ENCODE data around the gene KIRREL1. TPM values are rescaled to one million over a fixed set of nuclear protein-coding genes. Genes with fewer than 3 reads are reported as not detected.

The KIRREL1 gene
- total RNA-seq, 1 donor from 2014 or later, result not detected

DNA sequence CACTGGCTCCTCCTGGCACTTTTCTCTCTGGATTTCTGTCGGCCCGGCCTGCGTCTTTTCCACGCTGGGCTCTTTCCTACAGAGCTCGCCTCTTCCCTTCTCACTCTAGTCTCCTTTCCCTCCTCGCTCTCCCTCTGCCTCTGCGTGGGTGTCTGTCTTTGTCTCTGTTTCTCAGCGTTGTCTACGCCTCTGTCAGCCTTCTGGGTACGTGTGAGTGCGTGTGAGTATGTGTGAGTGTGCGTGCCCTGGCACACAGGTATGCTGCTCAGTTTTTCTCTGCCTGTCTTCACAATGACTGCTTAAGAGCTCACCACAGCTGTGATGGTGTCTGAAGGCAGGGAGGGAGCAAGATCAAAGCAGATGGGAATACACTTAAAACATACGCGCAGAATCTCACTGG lies 77.7 kb downstream of the KIRREL1 start:
- Mint-ChIP-seq H3K27ac (no peak overlapping the region), H3K27me3 (peaks cover 5% of the 10 kb centered on the region), H3K4me3 (no peak overlapping the region), H3K36me3 (ENCODE audit: low read depth) (no peaks in the 10 kb centered on the region), H3K9me3 (no peaks in the 10 kb centered on the region), H3K4me1 (no peaks in the 10 kb centered on the region)
- ATAC-seq (ENCODE audit: low read depth), result no peak
- no peak for DNase-seq
- ChIA-PET CTCF (no interaction called here), POLR2A (no interaction called here)
- TF ChIP-seq, protein P1, sequence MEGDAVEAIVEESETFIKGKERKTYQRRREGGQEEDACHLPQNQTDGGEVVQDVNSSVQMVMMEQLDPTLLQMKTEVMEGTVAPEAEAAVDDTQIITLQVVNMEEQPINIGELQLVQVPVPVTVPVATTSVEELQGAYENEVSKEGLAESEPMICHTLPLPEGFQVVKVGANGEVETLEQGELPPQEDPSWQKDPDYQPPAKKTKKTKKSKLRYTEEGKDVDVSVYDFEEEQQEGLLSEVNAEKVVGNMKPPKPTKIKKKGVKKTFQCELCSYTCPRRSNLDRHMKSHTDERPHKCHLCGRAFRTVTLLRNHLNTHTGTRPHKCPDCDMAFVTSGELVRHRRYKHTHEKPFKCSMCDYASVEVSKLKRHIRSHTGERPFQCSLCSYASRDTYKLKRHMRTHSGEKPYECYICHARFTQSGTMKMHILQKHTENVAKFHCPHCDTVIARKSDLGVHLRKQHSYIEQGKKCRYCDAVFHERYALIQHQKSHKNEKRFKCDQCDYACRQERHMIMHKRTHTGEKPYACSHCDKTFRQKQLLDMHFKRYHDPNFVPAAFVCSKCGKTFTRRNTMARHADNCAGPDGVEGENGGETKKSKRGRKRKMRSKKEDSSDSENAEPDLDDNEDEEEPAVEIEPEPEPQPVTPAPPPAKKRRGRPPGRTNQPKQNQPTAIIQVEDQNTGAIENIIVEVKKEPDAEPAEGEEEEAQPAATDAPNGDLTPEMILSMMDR (IDR thresholded peaks at IDR 0.05), result no peak
- intact Hi-C loops (cut with micrococcal nuclease), result no loop called here

DNA sequence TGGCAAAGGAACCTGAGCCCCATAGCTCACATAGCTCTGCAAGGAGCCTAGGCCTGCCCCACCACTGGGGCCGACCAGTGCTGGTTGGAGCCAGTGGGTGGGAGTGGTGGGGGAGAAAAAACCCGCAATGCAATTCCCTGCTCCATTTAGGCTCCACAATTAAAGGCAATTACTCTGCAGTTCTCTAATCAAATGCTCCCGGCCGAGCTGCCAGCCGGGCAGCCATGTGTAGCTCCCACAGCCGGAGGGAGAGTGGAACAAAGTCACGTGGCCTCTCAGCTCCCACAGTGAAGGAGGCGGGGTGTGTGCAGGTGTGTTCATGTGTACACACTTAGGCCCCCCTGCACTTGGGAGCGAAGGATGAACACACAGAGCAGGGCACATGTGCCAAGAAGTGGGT lies 81.6 kb downstream of the KIRREL1 start:
- no peaks in the 10 kb centered on the region for H3K9me3 Mint-ChIP-seq
- POLR2A ChIA-PET, result no interaction called here

DNA sequence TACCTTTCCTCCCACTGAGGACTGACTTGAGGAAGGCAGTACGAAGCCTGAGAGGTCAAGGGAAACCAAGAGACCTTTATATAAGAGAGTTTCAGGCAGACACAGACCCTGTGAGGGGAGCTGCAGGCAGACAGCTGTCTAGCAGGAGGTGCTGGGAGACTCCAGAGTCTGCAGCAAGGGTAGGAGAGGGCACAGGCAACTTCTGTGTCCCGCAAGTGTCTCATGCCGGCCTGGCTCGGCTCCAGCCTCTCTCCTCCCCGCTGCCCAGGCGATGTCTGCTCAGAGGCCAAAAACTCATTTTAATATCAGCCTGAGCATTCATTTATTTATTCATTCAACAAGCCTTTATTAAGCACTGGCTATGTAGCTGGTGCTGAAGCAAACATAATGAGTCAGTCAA lies 83.0 kb downstream of the KIRREL1 start:
- intact Hi-C loops (cut with micrococcal nuclease), result no loop called here
- H3K36me3 Mint-ChIP-seq (ENCODE audit: low read depth), result no peaks in the 10 kb centered on the region
- H3K9me3 Mint-ChIP-seq, result no peaks in the 10 kb centered on the region
- DNase-seq (no peak), ATAC-seq (ENCODE audit: low read depth) (no peak)
- TF ChIP-seq, protein P1 (IDR thresholded peaks at IDR 0.05), result no peak
- H3K4me1 Mint-ChIP-seq, result peaks cover 5% of the 10 kb centered on the region
- POLR2A ChIA-PET, result no interaction called here
- no peak overlapping the region for H3K27ac Mint-ChIP-seq
- peaks cover 5% of the 10 kb centered on the region for H3K27me3 Mint-ChIP-seq
- H3K4me3 Mint-ChIP-seq, result no peak overlapping the region
- CTCF ChIA-PET, result no interaction called here

More for the DNA sequence above, 81.6 kb downstream of the KIRREL1 start:
- H3K4me1 Mint-ChIP-seq, result peaks cover 5% of the 10 kb centered on the region
- ATAC-seq (ENCODE audit: low read depth), result no peak
- no peak overlapping the region for H3K27ac Mint-ChIP-seq
- TF ChIP-seq, protein P1 (IDR thresholded peaks at IDR 0.05), result no peak
- DNase-seq, result no peak
- no peak overlapping the region for H3K4me3 Mint-ChIP-seq
- H3K36me3 Mint-ChIP-seq (ENCODE audit: low read depth), result no peaks in the 10 kb centered on the region
- CTCF ChIA-PET, result no interaction called here
- H3K27me3 Mint-ChIP-seq, result peaks cover 5% of the 10 kb centered on the region
- intact Hi-C loops (cut with micrococcal nuclease), result no loop called here

DNA sequence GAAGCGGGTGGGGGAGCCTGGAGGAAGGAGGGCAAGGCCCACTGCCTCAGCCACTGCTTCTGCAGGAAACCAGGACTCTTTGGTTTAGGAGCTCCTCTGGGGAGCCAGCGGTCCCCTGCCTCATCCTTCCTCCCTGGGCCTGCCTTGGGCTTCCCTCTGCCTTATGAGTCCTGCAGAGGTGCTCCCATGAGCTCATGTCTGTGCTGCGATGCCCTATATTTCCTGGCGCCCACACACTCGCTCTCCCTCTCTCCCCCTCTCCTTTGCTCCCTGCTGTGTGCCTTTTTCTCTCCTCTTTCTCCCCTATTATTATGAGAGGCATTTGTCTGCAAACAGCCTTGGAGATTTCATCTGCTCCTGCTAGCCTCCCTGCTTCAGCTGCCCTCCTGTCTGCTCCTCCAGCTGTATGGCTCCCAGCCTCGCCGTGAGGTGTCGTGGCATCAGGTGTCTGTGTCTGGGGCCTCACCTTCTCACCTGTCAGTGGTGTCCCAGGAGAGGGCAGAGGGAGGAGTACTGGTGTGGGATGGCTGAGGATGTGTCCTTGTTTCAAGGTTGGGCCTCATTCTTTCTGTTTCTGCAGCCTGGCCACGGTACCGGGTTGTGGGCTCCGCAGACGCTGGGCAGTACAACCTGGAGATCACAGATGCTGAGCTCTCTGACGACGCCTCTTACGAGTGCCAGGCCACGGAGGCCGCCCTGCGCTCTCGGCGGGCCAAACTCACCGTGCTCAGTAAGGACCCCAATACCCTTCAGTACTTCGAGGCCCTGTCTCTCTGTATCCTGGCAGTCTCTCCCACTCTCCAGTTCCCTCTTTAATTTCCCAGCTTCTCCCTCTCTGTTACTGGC lies 84.2 kb downstream of the KIRREL1 start:
- H3K36me3 Mint-ChIP-seq (ENCODE audit: low read depth), result no peaks in the 10 kb centered on the region
- no peak for ATAC-seq (ENCODE audit: low read depth)

DNA sequence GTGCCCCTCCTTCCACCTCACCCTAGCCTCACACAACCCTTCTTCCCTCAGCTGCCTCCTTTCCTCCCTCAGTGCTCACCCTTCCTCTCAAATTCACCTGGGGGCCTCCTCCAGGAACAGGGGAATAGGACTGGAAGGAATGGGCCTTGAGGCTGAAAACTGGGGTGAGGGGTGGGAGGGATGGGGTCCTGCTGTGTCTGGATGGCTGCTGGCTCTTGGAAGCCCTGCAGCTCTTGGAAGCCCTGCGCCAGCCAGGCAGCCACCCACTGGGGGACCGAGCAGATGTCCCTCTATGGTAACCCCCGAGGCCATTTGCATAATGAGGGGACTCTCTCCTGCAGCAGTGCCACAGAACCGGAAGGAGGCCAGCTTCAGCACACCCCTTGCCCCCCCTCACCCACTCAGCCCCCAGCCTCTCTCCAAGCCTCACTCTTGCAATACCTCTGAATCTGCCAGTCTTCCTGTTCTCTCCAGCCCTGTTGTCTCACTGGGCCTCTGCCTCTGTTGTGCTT lies 85.2 kb downstream of the KIRREL1 start:
- CTCF ChIA-PET, result no interaction called here
- no peaks in the 10 kb centered on the region for H3K9me3 Mint-ChIP-seq
- POLR2A ChIA-PET, result no interaction called here
- no peaks in the 10 kb centered on the region for H3K36me3 Mint-ChIP-seq (ENCODE audit: low read depth)
- DNase-seq (no peak), ATAC-seq (ENCODE audit: low read depth) (no peak)
- intact Hi-C loops (cut with micrococcal nuclease), result no loop called here
- TF ChIP-seq, protein P1 (IDR thresholded peaks at IDR 0.05), result no peak
- no peak overlapping the region for H3K4me3 Mint-ChIP-seq
- H3K27me3 Mint-ChIP-seq, result no peaks in the 10 kb centered on the region
- H3K27ac Mint-ChIP-seq, result no peak overlapping the region
- H3K4me1 Mint-ChIP-seq, result peaks cover 5% of the 10 kb centered on the region

More for the DNA sequence above, 84.2 kb downstream of the KIRREL1 start:
- ChIA-PET CTCF (no interaction called here), POLR2A (no interaction called here)
- Mint-ChIP-seq H3K27ac (no peak overlapping the region), H3K4me3 (no peak overlapping the region), H3K4me1 (peaks cover 5% of the 10 kb centered on the region), H3K9me3 (no peaks in the 10 kb centered on the region), H3K27me3 (no peaks in the 10 kb centered on the region)
- TF ChIP-seq, protein P1 (IDR thresholded peaks at IDR 0.05), result no peak
- DNase-seq, result no peak
- intact Hi-C loops (cut with micrococcal nuclease), result no loop called here

Data from activated B cell treated with CpG ODN at 0.5 μM for 24 hours (primary cell).